Gastroesophageal sphincter (tissue), 3 donors: ENCODE data around the gene CACNA1I.

ENCODE experiments used
- CTCF ChIP-seq, 4 experiments: fragments of 200-600 bp in 2 of 4; fragments of 450-650 bp in 2 of 4; sonication (generic) in 1 of 4; IDR thresholded peaks; one replicate each; pipeline ENCODE4 v1.5.1; 2017 to 2019; ENCODE audit warnings: antibody characterized with exemption in 4 of 4, mild to moderate bottlenecking in 2 of 4, moderate library complexity in 2 of 4
- POLR2A ChIP-seq, 2 donors: fragments of 450-650 bp; IDR thresholded peaks; one replicate each; pipeline ENCODE4 v1.6.1; 2017; ENCODE audit warnings: antibody characterized with exemption in 2 of 2, mild to moderate bottlenecking in 2 of 2, moderate library complexity in 1 of 2
- POLR2AphosphoS5 ChIP-seq: sonication (generic); formaldehyde crosslinking; IDR thresholded peaks from one replicate; pipeline ENCODE4 v1.6.1; 2017; ENCODE audit warnings: antibody characterized with exemption

- TF ChIP-seq CTCF (IDR thresholded peaks at IDR 0.05) (no peak), POLR2A (IDR thresholded peaks at IDR 0.05) (no peak), POLR2AphosphoS5 (no peak)
Observed at GRCh38 chr22:39721206-39722031, 150.9 kb downstream of the CACNA1I start.
